ENCODE results near the gene HNRNPH2.
A peak's percentile ranks its signal among the peaks of the same experiment; 100 is the strongest.

The HNRNPH2 gene, protein sequence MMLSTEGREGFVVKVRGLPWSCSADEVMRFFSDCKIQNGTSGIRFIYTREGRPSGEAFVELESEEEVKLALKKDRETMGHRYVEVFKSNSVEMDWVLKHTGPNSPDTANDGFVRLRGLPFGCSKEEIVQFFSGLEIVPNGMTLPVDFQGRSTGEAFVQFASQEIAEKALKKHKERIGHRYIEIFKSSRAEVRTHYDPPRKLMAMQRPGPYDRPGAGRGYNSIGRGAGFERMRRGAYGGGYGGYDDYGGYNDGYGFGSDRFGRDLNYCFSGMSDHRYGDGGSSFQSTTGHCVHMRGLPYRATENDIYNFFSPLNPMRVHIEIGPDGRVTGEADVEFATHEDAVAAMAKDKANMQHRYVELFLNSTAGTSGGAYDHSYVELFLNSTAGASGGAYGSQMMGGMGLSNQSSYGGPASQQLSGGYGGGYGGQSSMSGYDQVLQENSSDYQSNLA

GRCh38 chrX:101407748-101408531 lies at the start of gene HNRNPH2, which contains the start of gene GLA:
Gene HNRNPH2 (plus strand): TSS chrX:101408222. CDS start chrX:101411989, 3,767 bp downstream.
Gene GLA (minus strand): TSS chrX:101407925. CDS start chrX:101407903, 22 bp downstream.
- DNase-seq: peak; percentile 98

DNA sequence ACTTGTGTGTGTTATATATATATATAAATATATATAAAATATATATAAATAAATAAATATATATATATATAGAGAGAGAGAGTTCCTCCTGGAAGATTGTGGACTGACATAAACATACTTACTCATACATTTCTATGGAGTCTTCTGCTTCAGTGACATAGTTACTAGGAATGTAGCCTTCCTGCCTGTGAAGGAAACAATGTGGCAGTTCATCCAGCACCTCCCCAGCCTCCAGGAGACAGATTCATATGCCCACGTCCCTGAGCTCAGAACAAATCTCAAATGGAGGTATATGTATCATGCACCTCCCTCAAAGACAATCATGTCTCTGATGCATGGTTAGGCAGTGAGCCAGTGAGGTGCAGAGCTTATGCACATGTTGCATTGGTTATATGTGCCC lies 48.1 kb upstream of the HNRNPH2 start:
- DNase-seq: no peak

DNA sequence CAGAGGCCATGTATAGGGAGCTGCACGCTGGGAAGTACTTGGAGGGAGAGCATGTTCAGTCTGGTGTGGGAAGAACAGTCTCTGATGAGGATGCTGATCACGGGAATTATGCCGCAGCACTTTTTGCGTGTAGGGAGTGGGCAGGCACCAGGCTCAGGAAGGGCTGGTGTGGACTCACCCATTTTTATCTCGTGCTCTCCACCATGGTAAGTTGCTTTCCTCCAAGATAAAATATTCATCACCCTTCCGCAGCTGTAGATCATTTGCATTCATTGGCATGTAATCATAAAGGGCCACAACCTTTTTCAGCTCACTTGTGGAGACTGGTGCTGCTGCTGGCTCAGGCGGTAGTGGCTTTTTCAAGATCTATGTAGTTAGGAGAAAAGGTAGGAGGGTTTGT lies 47.6 kb upstream of the HNRNPH2 start:
- DNase-seq: no peak

GRCh38 chrX:101362116-101362515 lies 45.9 kb upstream of the HNRNPH2 start:
- DNase-seq: no peak

DNA sequence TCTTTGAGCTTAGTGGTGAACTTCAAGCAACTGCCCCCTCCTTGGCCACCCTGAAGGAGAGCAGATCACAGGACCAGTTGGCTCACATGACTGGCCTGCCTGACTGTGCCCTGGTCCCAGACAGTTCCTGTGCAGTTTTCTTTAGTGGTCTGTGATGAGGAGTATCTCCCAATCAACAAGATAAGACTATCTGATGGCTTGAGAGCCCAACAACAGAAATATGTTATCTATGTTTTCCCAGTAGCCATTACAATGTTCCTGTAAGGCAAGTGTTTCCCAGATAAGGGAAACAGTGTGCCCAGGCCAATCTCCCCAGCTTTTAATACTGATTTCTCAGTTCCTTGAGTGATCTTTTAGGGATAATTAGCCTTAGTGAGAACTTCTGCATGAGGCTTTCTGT lies 45.3 kb upstream of the HNRNPH2 start:
- no peak for DNase-seq

- no peak for DNase-seq
Measured at GRCh38 chrX:101365301-101365795, 42.7 kb upstream of the HNRNPH2 start.

DNA sequence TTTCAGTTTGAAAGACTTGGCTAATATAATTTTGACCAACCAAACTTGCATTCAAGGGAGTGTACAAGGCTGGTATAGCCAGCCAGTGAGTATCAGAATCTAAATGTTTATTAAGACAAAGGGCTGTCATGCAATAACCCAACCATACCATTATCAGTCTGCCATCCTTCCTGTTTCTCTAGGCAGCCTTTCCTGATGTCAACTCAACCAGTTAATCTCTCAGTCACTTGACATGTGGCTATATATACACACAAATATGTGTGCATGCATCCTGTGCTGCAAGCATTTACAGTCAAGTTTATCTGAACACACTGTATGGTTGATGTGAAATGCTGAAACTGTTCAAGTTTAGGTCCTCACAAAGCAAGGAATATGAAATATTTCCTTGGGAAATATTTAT lies 39.2 kb upstream of the HNRNPH2 start:
- DNase-seq: no peak

DNA sequence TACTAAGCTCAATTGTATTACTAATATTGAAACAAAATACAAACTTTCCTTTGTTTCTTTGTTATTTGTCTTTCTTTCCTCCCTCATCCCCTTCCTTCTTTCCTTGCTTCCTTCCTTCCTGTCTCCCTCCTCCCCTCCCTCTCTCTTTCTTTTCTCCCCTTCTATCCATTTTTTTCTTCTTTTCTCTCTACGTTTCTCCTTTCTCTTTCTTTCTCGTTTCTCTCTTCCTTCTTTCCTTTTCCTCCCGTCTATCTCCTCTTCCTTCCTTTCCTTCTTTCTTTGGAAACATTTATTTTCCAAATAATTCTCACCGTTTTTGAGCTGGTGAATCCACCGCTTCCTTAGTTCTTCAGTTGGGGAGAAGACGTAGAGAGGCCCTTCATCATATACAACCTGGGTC lies 38.3 kb upstream of the HNRNPH2 start:
- no peak for DNase-seq

- DNase-seq: peak; percentile 7
Measured at GRCh38 chrX:101370888-101371504, 37.0 kb upstream of the HNRNPH2 start.

GRCh38 chrX:101377547-101377946 lies 30.5 kb upstream of the HNRNPH2 start:
- no peak for DNase-seq

DNA sequence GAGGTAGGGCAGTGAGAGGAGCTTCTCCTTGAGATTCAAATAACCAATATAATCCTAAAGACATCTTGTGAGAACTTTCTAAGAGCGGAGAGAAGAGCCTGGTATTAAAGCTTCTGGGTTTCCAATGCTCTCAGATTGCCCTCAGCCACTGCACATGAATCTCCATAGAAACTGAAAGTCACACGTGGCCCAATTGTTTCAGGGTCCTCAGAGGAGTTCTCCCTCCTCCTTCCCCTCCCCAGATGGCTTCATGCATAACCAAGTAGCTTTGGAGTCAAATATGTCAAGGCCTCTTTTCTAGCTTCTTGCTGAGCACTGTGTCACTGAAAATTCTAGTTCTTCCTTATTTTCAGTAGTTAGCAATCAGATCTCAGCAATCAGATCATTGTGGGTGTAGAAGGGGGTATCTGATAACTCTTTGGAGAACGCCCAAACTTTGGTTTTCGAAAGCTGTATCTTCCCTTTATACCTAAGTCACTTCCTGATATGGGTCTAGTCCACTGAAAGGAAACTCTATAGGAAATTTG lies 24.3 kb upstream of the HNRNPH2 start:
- peak; percentile 37 for DNase-seq

- DNase-seq: no peak
Measured at GRCh38 chrX:101385026-101385684, 22.9 kb upstream of the HNRNPH2 start.

DNA sequence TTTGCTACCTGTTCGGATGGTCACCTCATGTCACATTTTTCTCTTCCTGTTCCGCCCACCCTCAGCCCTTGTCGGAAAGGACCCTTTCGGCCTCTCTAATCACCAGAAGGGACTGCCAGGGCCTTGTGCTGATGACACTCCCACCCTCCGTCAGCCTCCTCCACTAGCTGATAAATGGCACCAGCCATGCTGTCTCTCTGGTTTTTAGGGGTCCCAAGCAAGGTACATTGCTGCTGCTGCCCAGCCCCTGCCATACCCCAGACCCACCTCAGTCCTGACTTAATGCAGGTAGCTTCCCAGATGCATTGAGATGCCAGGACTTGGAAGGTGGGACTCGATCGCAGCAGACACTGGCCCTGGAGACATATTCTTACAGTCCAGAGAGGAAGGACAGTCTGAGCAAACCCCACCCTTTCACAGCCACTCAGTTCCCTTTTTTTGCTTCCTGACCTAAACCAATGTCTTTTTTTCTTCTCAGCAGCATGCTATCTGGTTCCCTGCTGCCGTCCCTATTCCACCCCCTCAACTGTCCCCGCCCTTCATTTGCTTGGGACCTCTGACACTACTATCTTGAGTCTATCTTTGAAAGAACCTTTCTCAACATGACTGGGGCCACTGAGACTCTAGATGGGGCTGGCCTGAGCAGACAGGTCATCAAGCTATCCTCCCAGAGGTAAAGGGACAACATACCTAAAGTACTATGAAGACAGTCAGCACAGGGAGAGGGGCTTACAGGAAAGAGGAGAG lies 22.1 kb upstream of the HNRNPH2 start, which contains the start of gene BTK:
BTK (minus strand) TSS at position 397 of the 747 bp plus-strand sequence. CDS start 10,907 bp downstream, outside the sequence.
- DNase-seq: no peak

GRCh38 chrX:101386542-101386885 lies 21.5 kb upstream of the HNRNPH2 start:
- no peak for DNase-seq

DNA sequence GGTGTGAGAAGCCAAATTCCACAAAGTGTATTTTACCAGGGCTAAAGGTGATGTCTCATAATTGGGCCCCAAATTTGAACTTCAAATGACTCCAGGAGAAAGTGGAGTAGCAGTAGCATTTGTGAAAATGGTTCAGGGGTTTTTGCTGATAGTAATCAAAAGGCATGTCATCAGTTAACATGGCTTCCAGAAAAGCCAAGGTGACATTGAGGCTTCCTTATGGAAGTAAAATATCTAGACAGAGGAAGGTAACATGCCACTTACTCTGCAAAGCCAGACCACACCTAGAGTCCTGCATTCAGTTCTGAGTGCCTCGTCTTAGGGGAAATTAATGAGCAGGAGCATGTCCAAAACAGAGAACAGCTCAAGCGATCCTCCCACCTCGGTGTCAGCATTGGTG lies 19.4 kb upstream of the HNRNPH2 start:
- DNase-seq: no peak

GRCh38 chrX:101390664-101391525 lies 17.1 kb upstream of the HNRNPH2 start, which contains the start of gene RPL36A:
Gene RPL36A (plus strand): TSS chrX:101391011. CDS start chrX:101391044, 33 bp downstream.
- DNase-seq: peak; percentile 93

DNA sequence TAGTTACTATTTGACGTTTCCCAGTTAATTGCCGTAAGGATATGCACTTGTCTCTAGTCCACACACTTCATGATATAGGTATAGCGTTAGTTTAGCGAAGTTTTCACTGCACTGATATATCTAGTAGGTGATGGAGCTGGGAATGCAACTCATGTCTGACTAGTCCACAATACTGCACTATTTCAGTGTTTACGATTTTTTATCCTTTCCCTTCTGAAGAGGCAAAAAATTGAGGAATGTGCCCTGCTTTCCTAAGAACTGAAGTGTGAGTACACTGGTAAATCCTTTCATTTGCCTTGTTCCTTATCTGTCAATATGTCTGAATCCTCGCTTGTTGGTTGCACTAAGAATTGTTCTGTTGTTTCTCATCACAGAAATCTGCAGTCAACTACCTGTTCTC lies 16.2 kb upstream of the HNRNPH2 start:
- no peak for DNase-seq

GRCh38 chrX:101393530-101394305 lies 14.3 kb upstream of the HNRNPH2 start:
- no peak for DNase-seq

DNA sequence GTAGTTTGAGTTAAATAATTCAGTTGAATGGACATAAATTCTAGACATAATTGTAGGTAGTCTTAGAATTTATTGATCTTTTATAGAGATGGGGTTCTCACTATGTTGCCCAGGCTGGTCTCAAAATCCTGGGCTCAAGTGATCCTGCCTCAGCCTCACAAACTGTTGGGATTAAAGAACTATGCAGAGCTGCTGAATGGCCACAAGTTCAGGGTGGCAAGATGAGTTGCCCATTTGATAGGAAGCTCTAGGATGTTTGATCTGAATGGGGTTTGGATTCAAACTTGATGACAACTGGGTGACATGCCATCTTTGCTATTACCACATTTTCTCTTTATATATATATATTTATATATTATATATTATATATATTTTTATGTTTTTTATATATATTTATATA lies 13.7 kb upstream of the HNRNPH2 start:
- DNase-seq: no peak

DNA sequence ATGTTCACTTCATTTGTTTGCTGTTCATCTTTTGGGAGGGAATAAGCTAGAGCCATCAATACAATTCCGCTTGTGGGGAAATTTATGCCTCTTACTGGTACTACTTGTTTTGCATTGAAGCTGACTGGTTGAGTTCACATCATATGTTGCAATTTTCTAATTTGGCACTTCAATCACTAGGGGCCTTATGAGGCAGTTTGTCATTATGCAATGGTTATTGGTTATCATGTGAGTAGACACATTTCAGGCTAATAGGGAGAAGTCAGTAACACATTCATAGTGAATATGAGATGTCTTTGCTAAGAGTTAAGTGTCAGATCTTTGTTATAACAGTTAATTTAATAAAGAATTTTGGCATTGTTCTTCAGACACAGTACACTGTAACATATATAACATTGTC lies 12.2 kb upstream of the HNRNPH2 start:
- DNase-seq: no peak

All from eye (tissue), 1 donor.